Omental fat pad (tissue), 4 donors: ENCODE data around the gene C19orf44. TPM values are rescaled to one million over a fixed set of nuclear protein-coding genes. Genes with fewer than 3 reads are reported as not detected.

Source experiments
- ATAC-seq: fragments of 150-250 bp; one replicate; pipeline ENCODE4 v1.9.1; 2016; ENCODE audit warnings: mild to moderate bottlenecking, moderate library complexity; ENCODE audit not compliant: low FRiP score
- DNase-seq: peaks from one replicate; pipeline ENCODE4 v3.0.0-alpha.2; 2019; ENCODE audit warnings: low spot score
- total RNA-seq, 4 donors: library from RNA; depleted of rRNA; stranded (reverse); fragments of >200 nt; gene quantifications; one replicate each; pipeline ENCODE4 v1.1.0, GENCODE V29; 2016
- TF ChIP-seq, protein P1 (sequence below), 3 donors: fragments of 450-650 bp; IDR thresholded peaks; one replicate each; pipeline ENCODE4 v1.5.1; 2016 to 2017; ENCODE audit warnings: antibody characterized with exemption in 3 of 3, mild to moderate bottlenecking in 3 of 3, moderate library complexity in 2 of 3

Gene C19orf44
- total RNA-seq, 4 donors from 2014 or later = 3.7 to 9.1 (median 5.6) TPM

DNA sequence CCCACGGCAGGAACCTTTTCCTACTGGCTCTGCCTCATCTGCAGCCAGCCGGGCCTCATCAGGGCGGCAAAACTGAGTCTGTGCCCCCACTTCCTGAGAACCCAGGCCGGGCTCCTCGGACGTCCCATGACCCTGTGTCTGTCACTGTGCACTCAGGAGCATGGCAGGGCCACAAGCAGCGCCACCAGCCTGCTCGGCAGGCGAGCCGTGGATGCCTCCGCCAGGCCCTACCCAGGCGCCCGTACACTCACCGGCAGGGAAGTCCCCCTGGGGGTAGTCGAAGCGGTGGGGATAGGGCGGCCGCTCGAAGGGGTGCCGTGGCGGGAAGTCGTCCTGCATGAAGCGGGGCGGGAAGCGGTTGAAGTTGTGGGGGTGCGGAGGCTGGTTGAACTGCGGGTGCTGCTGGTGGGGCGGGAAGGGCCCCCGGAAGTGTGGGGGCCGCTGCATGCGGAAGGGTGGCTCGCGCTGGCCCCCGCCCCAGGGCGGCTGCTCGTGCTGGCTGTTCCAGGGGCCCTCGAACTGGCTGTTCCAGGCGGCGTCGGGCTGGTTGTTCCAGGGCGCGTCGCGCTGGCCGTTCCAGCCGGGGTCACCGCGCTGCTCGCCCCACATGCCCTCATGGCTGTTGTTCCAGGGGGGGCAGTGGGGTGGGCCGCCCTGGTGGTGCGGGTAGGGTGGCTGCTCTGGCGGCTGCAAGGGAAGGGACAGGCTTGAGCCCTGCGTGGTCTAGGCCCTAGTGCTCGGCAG lies 29.0 kb downstream of the C19orf44 start:
- DNase-seq = no peak
- ATAC-seq = no peak
- TF ChIP-seq, protein P1, sequence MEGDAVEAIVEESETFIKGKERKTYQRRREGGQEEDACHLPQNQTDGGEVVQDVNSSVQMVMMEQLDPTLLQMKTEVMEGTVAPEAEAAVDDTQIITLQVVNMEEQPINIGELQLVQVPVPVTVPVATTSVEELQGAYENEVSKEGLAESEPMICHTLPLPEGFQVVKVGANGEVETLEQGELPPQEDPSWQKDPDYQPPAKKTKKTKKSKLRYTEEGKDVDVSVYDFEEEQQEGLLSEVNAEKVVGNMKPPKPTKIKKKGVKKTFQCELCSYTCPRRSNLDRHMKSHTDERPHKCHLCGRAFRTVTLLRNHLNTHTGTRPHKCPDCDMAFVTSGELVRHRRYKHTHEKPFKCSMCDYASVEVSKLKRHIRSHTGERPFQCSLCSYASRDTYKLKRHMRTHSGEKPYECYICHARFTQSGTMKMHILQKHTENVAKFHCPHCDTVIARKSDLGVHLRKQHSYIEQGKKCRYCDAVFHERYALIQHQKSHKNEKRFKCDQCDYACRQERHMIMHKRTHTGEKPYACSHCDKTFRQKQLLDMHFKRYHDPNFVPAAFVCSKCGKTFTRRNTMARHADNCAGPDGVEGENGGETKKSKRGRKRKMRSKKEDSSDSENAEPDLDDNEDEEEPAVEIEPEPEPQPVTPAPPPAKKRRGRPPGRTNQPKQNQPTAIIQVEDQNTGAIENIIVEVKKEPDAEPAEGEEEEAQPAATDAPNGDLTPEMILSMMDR (IDR thresholded peaks at IDR 0.05) = no peak

DNA sequence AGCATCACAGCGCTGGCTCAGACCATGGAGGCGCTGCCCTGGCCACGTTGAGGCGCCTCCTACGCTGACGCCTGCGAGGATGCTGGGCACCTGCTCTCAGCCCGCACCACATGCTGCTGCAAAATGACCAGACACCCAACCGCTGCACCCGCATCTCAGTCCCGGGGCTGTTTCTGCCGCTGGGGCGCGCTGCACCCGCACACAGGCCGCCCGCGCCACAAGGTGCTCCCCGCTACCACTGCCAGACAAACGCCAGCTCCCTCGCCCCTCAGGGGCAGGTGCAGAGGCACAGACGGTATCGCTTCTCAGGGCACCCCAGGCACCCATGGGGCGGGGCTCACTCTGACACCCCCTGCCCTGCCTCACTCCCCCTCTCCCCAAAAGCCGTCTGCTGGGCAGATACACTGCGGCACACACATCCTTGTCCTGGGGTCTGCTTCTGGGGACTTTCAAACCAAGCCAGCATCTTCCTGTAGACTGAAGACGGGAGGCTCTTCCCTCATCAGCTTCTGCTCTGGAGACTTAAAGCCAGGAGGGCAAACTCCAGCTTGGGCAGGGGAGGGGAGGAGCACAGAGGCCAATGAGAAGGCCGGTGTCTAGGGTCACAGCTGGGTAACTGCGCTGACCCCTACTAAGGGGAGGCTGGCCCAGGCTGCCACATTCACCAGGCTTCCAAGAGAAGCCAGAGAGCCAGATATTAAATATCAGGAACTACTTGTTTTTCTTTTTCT lies 29.7 kb downstream of the C19orf44 start:
- TF ChIP-seq, protein P1 (IDR thresholded peaks at IDR 0.05) = no peak
- DNase-seq (no peak), ATAC-seq (no peak)

DNA sequence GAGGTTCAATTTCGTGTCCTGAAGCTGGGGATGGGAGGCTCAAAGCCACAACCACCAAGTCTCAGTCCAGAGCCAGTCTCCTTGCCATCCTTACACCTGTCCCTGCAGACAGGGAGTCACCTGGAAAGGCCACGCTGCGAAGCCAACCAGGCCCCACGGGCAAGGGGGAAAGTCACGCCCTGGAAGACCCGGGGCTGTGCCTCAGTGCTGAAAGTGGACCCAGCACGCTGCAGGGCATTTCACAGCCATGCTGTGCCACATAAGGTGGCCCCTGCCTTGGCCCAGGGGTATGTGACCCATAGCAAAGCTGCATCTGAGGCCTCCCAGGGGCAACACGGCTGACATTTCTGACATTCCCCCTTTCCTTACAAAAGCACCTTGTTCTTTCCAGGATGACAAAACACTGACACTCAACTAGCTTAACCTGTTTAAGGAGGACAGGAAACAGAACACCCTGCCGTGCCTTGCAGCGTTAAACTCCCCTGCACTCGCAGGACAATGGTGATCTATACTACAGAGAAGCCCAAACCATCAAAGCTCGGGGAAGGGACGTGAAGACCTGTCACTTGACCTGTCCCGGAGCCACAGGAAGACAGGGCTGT lies 31.2 kb downstream of the C19orf44 start:
- TF ChIP-seq, protein P1 (IDR thresholded peaks at IDR 0.05) = no peak
- DNase-seq (no peak), ATAC-seq (no peak)

DNA sequence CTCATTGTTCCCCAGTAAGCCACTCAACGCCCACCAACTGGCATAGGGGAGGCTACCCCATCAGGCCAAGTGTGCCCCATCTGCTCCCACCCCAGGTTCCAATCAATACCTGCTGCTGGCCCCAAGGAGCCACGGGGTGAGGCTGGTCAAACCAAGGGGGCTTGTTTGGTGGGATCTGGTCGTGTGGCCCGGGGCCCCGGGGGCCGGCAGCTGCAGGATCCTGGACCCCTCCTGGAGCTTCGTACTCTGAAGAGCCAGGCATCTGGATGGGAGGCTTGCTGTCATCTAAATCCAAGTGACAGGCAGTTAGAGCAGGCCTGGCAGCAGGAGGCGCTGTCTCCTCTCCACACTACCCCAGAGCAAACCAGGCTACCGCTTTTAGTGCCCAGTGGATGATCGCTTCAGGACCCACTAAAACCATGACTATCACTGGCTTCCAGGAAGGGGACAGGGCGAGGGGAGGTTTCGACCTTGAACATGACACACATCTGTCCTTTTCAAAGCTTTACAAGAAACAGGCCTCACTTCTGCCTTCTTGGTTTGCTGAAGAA lies 31.9 kb downstream of the C19orf44 start:
- TF ChIP-seq, protein P1 (IDR thresholded peaks at IDR 0.05) = no peak
- DNase-seq (no peak), ATAC-seq (no peak)

DNA sequence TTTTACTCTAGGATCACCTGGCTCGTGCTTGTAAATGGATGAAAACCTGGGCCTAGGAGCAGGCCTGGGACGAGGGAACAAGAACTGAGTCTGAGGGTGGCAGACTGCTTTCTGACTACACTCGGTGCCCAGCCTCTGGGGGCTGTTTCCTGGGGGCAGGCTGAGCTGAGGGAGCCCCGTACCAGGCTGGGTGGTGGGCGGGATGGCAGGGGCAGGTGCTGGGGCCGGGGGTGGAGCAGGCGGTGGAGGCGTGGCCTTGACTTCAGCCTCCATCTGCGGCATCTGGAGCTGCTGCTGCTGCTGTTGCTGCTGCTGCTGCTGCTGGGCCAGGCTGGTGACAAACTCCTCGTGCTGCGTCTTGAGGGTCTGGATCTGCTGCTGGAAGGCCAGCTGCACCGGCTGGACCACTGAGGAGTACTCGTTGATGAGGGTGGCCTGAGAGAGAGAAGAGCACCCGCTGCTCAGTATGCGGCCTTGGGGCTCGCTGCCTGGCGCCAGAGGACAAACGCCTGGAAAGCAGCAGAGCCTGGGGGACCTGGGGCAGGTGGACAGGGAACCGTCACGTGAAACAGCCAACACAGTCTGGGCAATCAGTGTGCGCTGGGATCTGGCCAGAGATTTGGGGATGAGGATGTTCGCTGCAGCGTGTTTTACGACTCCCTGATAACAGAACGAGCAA lies 33.4 kb downstream of the C19orf44 start:
- ATAC-seq = no peak
- DNase-seq = no peak
- TF ChIP-seq, protein P1 (IDR thresholded peaks at IDR 0.05) = no peak

DNA sequence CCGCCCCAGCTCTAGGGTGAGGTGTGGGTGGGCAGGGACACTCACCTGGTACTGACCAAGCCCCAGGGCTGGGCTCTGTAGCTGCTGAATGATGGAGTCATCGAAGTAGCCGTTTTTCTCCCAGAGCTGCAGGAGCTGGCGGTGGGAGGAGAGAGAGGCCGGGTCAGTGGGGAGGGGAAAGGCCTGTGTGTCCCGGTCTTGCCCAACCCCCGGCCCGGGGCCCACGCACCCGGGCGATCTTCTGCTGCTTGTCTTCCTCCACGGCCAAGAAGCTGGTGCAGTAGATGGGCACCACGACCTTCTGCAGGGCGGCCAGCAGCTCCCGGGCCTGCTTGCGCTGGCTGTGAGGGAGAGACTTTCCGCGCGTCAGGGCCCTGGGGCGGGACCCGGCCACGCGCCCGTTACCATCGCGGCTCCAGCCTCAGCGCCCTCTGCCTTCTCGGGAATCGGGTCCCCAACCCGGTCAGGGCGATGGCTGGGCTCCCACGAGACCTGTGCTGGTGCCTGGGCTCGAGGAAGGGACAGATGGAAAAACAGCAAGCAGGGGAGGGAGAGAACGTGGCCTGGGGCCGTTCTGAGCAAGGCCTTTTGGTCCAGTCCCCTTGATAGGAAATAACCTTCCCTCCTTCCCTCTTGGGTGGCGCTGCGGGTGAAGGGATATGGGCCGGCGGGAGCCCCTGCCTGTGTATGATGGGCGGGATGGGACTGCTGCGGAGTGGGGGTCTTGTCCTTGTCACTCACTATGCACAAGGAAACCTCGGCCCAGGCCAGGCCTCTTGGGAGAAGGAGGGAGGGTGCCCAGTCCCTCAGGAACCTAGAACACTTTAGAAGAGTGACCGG lies 34.6 kb downstream of the C19orf44 start:
- ATAC-seq (no peak), DNase-seq (no peak)
- TF ChIP-seq, protein P1 (IDR thresholded peaks at IDR 0.05) = no peak
